Breast epithelium (tissue), 4 donors: ENCODE results near the gene ART5. TPM values are rescaled to one million over a fixed set of nuclear protein-coding genes. Genes with fewer than 3 reads are reported as not detected.
"Not testable (repeated sequence)": the region's sequence is repeated elsewhere in the genome, so short reads cannot be mapped to it uniquely, and the experiment has no call there.

ENCODE experiments used
- DNase-seq, 2 donors: peaks; one replicate each; pipeline ENCODE4 v3.0.0-alpha.2; 2019; ENCODE audit warnings: low spot score in 2 of 2
- H3K27ac ChIP-seq, 2 donors: fragments of 200-600 bp; sonication (generic) in 1 of 2; one replicate each; pipeline ENCODE4 v1.5.1; 2016 to 2019; ENCODE audit warnings: mild to moderate bottlenecking in 1 of 2
- H3K27me3 ChIP-seq, 2 donors: fragments of 200-600 bp; sonication (generic) in 1 of 2; one replicate each; pipeline versions ENCODE4 v1.5.1 to v1.6.0; 2017 to 2019; ENCODE audit warnings: control low read depth in 1 of 2, mild to moderate bottlenecking in 1 of 2
- H3K36me3 ChIP-seq: fragments of 200-600 bp; one replicate; pipeline ENCODE4 v1.5.1; 2019
- H3K4me1 ChIP-seq, 2 donors: fragments of 200-600 bp; sonication (generic); one replicate each; pipeline ENCODE4 v1.5.1; 2016 to 2019; ENCODE audit warnings: control low read depth in 1 of 2
- H3K4me3 ChIP-seq, 3 donors: fragments of 200-600 bp; sonication (generic); 1 replicate in 2 of 3; 2 replicates in 1 of 3; pipeline ENCODE4 v1.5.1; 2016 to 2019; ENCODE audit warnings: mild to moderate bottlenecking in 3 of 3, moderate library complexity in 2 of 3
- H3K9me3 ChIP-seq, 2 donors: fragments of 200-600 bp; sonication (generic) in 1 of 2; one replicate each; pipeline ENCODE4 v1.5.1; 2016 to 2019; ENCODE audit warnings: control low read depth in 1 of 2
- POLR2A ChIP-seq: fragments of 450-650 bp; IDR thresholded peaks from one replicate; pipeline ENCODE4 v1.6.1; 2016; ENCODE audit warnings: antibody characterized with exemption, mild to moderate bottlenecking, moderate library complexity
- POLR2AphosphoS5 ChIP-seq, 3 donors: sonication (generic); formaldehyde crosslinking; IDR thresholded peaks; one replicate each; pipeline ENCODE4 v1.6.1; 2017; ENCODE audit warnings: antibody characterized with exemption in 3 of 3
- intact Hi-C: fragments of 100-400 bp; cut with DNase I; formaldehyde crosslinking; loops from one replicate; pipeline ENCODE4 v1.15.1; 2023; ENCODE audit warnings: low total_unique reads
- total RNA-seq, 3 donors: library from RNA; depleted of rRNA; stranded (reverse); fragments of >200 nt; gene quantifications; one replicate each; pipeline ENCODE4 v1.1.0, GENCODE V29; 2016
- TF ChIP-seq, protein P1 (sequence below), 3 donors: fragments of 450-650 bp; IDR thresholded peaks; one replicate each; pipeline ENCODE4 v1.5.1; 2016 to 2017; ENCODE audit warnings: antibody characterized with exemption in 3 of 3, mild to moderate bottlenecking in 3 of 3, moderate library complexity in 3 of 3

The ART5 gene
- total RNA-seq, 3 donors from 2014 or later: 1.3 to 3.3 TPM; not detected in 1

DNA sequence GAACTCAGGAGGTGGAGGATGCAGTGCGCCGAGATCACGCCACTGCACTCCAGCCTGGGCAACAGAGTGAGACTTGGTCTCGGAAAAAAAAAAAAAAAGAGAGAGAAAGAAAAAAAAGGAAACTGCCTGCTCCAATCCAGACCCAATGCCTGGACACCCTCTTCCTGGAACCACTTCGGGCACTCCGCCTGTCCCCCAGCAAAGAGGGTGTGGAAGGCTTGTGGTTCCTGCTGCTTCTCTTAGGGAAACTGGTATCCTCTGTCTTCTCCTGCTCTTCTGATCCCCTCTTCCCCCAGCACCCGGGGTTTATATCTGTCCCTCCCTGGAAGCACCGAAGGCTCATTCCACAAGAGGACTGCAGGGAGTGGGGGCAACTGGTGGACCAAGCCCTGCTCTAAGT lies 16.5 kb upstream of the ART5 start:
- no peak overlapping the region for H3K4me3 ChIP-seq
- no peak for DNase-seq
- no peak overlapping the region for H3K27ac ChIP-seq

GRCh38 chr11:3657331-3657730 lies 15.5 kb upstream of the ART5 start:
- H3K9me3 ChIP-seq, H3K4me1 ChIP-seq, H3K27ac ChIP-seq, DNase-seq, H3K27me3 ChIP-seq, intact Hi-C loops, H3K4me3 ChIP-seq, H3K36me3 ChIP-seq: not testable (repeated sequence)

More for the DNA sequence above, 16.5 kb upstream of the ART5 start:
- TF ChIP-seq, protein P1, sequence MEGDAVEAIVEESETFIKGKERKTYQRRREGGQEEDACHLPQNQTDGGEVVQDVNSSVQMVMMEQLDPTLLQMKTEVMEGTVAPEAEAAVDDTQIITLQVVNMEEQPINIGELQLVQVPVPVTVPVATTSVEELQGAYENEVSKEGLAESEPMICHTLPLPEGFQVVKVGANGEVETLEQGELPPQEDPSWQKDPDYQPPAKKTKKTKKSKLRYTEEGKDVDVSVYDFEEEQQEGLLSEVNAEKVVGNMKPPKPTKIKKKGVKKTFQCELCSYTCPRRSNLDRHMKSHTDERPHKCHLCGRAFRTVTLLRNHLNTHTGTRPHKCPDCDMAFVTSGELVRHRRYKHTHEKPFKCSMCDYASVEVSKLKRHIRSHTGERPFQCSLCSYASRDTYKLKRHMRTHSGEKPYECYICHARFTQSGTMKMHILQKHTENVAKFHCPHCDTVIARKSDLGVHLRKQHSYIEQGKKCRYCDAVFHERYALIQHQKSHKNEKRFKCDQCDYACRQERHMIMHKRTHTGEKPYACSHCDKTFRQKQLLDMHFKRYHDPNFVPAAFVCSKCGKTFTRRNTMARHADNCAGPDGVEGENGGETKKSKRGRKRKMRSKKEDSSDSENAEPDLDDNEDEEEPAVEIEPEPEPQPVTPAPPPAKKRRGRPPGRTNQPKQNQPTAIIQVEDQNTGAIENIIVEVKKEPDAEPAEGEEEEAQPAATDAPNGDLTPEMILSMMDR (IDR thresholded peaks at IDR 0.05): no peak
- TF ChIP-seq POLR2AphosphoS5 (IDR thresholded peaks at IDR 0.05) (no peak), POLR2A (no peak)
- H3K4me1 ChIP-seq: no peaks in the 10 kb centered on the region
- no peaks in the 10 kb centered on the region for H3K27me3 ChIP-seq
- H3K9me3 ChIP-seq: no peaks in the 10 kb centered on the region
- no peaks in the 10 kb centered on the region for H3K36me3 ChIP-seq
- intact Hi-C loops: no loop called here

DNA sequence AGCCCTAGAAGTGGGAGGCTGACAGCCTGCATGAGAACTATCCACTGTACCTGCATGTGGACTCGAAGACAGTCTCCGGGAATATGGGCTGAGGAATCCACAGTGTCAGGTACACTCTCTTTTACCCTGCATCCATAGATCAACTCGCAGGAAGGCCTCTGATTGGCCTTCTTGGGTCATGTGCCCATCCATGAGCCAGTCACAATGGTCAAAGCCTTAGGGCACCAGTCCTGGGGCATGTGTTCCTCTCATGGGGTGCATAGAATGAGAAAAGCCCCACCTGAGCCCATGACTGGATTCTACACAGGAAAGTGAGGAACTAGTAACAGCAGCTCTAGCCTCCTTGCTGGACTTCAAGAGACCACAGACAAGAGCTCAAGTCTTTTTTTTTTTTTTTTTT lies 13.8 kb upstream of the ART5 start:
- intact Hi-C loops: no loop called here
- Histone ChIP-seq H3K27ac (no peak overlapping the region), H3K4me1 (no peaks in the 10 kb centered on the region), H3K9me3 (no peaks in the 10 kb centered on the region), H3K27me3 (no peaks in the 10 kb centered on the region), H3K4me3 (no peak overlapping the region), H3K36me3 (no peaks in the 10 kb centered on the region)
- TF ChIP-seq POLR2A: no peak
- no peak for TF ChIP-seq POLR2AphosphoS5 (IDR thresholded peaks at IDR 0.05)
- TF ChIP-seq, protein P1 (IDR thresholded peaks at IDR 0.05): no peak
- no peak for DNase-seq

DNA sequence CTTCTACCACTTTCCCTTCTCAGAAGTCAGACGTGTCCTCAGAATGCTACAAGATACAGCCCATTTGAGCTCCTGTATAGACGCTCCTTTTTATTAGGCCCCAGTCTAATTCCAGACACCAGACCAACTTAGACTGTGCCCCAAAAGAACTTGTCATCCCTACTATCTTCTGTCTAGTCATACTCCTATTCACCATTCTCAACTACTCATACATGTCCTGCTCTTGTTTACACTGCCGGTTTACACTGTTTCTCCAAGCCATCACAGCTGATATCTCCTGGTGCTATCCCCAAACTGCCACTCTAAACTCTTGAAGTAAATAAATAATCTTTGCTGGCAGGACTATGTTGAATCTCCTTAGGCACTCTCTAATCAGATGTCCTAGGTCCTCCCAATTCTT lies 10.7 kb upstream of the ART5 start:
- DNase-seq, H3K27me3 ChIP-seq, H3K4me3 ChIP-seq, intact Hi-C loops, H3K36me3 ChIP-seq, H3K27ac ChIP-seq, H3K9me3 ChIP-seq, H3K4me1 ChIP-seq: not testable (repeated sequence)

DNA sequence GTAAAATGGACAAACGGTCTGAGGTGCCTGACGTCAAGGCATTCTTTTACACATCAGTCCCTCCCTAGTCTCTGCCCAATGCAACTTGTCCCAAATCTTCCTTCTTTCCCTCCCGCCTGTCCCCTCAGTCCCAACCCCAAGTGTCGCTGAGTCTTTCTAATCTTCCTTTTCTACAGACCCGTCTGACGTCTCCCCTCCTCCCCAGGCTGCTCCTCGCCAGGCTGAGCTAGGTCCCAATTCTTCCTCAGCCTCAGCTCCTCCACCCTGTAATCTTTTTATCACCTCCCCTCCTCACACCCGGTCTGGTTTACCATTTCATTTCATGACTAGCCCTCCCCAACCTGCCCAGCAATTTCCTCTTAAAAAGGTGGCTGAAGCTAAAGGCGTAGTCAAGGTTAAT lies 7.6 kb upstream of the ART5 start:
- H3K9me3 ChIP-seq, H3K36me3 ChIP-seq, H3K27ac ChIP-seq, H3K4me1 ChIP-seq, H3K4me3 ChIP-seq, H3K27me3 ChIP-seq, DNase-seq, intact Hi-C loops: not testable (repeated sequence)

- H3K27ac ChIP-seq, H3K36me3 ChIP-seq, intact Hi-C loops, H3K27me3 ChIP-seq, H3K4me3 ChIP-seq, H3K9me3 ChIP-seq, H3K4me1 ChIP-seq, DNase-seq: not testable (repeated sequence)
Observed at GRCh38 chr11:3648843-3649242, 7.1 kb upstream of the ART5 start.

- intact Hi-C loops: no loop called here
- no peaks in the 10 kb centered on the region for H3K4me1 ChIP-seq
- no peaks in the 10 kb centered on the region for H3K9me3 ChIP-seq
- DNase-seq: no peak
- no peaks in the 10 kb centered on the region for H3K36me3 ChIP-seq
- TF ChIP-seq POLR2AphosphoS5 (IDR thresholded peaks at IDR 0.05) (no peak), POLR2A (no peak)
- TF ChIP-seq, protein P1 (IDR thresholded peaks at IDR 0.05): no peak
- no peak overlapping the region for H3K4me3 ChIP-seq
- no peak overlapping the region for H3K27ac ChIP-seq
- H3K27me3 ChIP-seq: no peaks in the 10 kb centered on the region
Observed at GRCh38 chr11:3645552-3645951, 3.8 kb upstream of the ART5 start.
